HEK293T (cell line): ENCODE data around the gene AQP2.

Experiments
- BHLHE40 ChIP-seq: fragments of 450-650 bp; IDR thresholded peaks from 2 replicates; pipeline ENCODE4 v1.6.1; 2016; ENCODE audit warnings: mild to moderate bottlenecking, moderate library complexity, borderline replicate concordance
- ELF4 ChIP-seq: fragments of 450-650 bp; IDR thresholded peaks from 2 replicates; pipeline ENCODE4 v1.6.1; 2017; ENCODE audit warnings: antibody characterized with exemption
- FOXA1 ChIP-seq: fragments of 450-650 bp; IDR thresholded peaks from 2 replicates; pipeline ENCODE4 v1.6.1; 2016; ENCODE audit warnings: mild to moderate bottlenecking
- FOXK2 ChIP-seq: fragments of 450-650 bp; IDR thresholded peaks from 2 replicates; pipeline ENCODE4 v1.6.1; 2016; ENCODE audit warnings: mild to moderate bottlenecking
- FOXM1 ChIP-seq: fragments of 450-650 bp; IDR thresholded peaks from 2 replicates; pipeline ENCODE4 v1.6.1; 2017; ENCODE audit warnings: mild to moderate bottlenecking, borderline replicate concordance
- HDGF ChIP-seq: fragments of 450-650 bp; IDR thresholded peaks from 2 replicates; pipeline ENCODE4 v1.6.1; 2017; ENCODE audit warnings: antibody characterized with exemption, borderline replicate concordance
- L3MBTL2 ChIP-seq: fragments of 450-650 bp; conservative IDR thresholded peaks from 2 replicates; pipeline ENCODE4 v1.6.1; 2016; ENCODE audit warnings: mild to moderate bottlenecking
- SP1 ChIP-seq: fragments of 450-650 bp; IDR thresholded peaks from 2 replicates; pipeline ENCODE4 v1.6.1; 2017
- SUZ12 ChIP-seq: fragments of 450-650 bp; IDR thresholded peaks from 2 replicates; pipeline ENCODE4 v1.6.1; 2016; ENCODE audit warnings: mild to moderate bottlenecking
- ZNF384 ChIP-seq: fragments of 450-650 bp; IDR thresholded peaks from 2 replicates; pipeline ENCODE4 v1.6.1; 2016
- TF ChIP-seq, protein P1 (sequence below): fragments of 450-650 bp; IDR thresholded peaks from 2 replicates; pipeline ENCODE4 v1.6.1; 2016

DNA sequence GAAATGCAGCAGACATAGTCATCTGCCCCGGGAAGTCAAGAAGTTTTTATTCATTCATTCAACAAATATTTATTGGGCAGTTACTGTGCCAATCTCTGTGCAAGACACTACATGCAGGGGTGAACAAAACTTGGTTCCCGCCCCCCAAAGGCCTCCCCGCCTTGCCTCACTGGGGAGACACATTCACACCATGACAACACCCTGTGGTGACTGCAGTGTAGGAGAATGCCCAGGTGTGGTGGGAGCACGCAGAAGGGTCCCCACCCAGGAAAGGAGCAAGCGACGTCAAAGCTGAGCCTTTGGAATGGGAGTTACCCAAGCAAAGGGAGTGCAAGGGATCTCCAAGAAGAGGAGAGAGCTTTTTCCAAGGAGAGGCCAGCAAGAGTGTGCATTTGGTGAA is 20.6 kb downstream of the AQP2 start:
- no peak for TF ChIP-seq HDGF
- no peak for TF ChIP-seq BHLHE40
- TF ChIP-seq, protein P1, sequence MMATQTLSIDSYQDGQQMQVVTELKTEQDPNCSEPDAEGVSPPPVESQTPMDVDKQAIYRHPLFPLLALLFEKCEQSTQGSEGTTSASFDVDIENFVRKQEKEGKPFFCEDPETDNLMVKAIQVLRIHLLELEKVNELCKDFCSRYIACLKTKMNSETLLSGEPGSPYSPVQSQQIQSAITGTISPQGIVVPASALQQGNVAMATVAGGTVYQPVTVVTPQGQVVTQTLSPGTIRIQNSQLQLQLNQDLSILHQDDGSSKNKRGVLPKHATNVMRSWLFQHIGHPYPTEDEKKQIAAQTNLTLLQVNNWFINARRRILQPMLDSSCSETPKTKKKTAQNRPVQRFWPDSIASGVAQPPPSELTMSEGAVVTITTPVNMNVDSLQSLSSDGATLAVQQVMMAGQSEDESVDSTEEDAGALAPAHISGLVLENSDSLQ: no peak
- no peak for TF ChIP-seq L3MBTL2
- no peak for TF ChIP-seq SUZ12
- TF ChIP-seq ELF4: no peak
- TF ChIP-seq ZNF384: no peak
- no peak for TF ChIP-seq FOXM1
- TF ChIP-seq SP1: no peak
- TF ChIP-seq FOXK2: no peak
- TF ChIP-seq FOXA1: no peak
